Measurements from ENCODE around the gene LPP. TPM values are rescaled to one million over a fixed set of nuclear protein-coding genes. Genes with fewer than 3 reads are reported as not detected.

The LPP gene
- total and polyA plus RNA-seq, 2 of the 4 experiments (the other 2 are of a cell fraction) = 16.0 to 130 TPM

DNA sequence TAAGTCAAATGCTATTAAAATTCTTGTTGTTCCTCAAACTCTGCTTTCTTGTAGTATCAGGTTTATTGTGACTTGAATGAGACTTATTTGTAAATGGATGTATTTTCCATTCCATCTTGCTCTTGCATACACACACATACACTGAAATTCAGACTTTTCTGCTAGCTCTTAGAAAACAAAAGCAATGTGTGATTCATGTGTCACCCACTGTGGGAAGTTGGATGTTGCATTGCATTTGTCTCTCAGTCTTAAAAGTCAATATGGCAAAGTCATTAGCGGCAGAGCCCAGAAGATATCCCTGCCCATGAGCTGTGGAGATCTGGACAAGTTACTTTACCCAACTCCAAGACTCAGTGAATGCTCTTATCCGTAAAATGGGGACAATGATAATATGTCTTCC lies 660.6 kb downstream of the LPP start:
- peaks cover 11% of the 10 kb centered on the region for H3K9me1 ChIP-seq (ENCODE audit: insufficient read depth, low read length)
- no peaks in the 10 kb centered on the region for H3K36me3 ChIP-seq (ENCODE audit: control insufficient read depth, insufficient read depth, low read length)
- no peak overlapping the region for H2BK120ac ChIP-seq (ENCODE audit: low read depth, low read length)
- H3K27ac ChIP-seq (ENCODE audit: insufficient read depth, low read length) = no peak overlapping the region
- in situ Hi-C loops (cut with MboI; ENCODE audit: low sequenced_read_pairs) (no loop called here), dilution Hi-C loops (cut with HindIII; ENCODE audit: low sequenced_read_pairs, unreplicated experiment) (no loop called here), intact Hi-C loops (cut with micrococcal nuclease) (no loop called here)
- BruUV-seq (replicated peaks) = no TSS peak
- no peak overlapping the region for H2BK5ac ChIP-seq (ENCODE audit: low read depth, low read length, poor library complexity, severe bottlenecking)
- H2AK5ac ChIP-seq (ENCODE audit: low read depth, low read length) = no peak overlapping the region
- H4K20me1 ChIP-seq (ENCODE audit: insufficient read depth, low read length) = peaks cover 5% of the 10 kb centered on the region; the same call in 1 of the 2 replicates
- no peak overlapping the region for H3K18ac ChIP-seq (ENCODE audit: low read depth, low read length)
- H3K23ac ChIP-seq (ENCODE audit: low read depth, low read length) = no peak overlapping the region
- ATAC-seq (ENCODE audit: low read depth) (no peak), DNase-seq (no peak)
- no peak overlapping the region for H3K4ac ChIP-seq (ENCODE audit: low read depth, low read length)
- no peak overlapping the region for H2BK15ac ChIP-seq (ENCODE audit: low read depth, low read length)
- no peaks in the 10 kb centered on the region for H3K27me3 ChIP-seq (ENCODE audit: control insufficient read depth, insufficient read depth, low read length)
- no peak overlapping the region for H3K14ac ChIP-seq (replicated peaks; ENCODE audit: low read depth, low read length)
- no peaks in the 10 kb centered on the region for H3K4me1 ChIP-seq (ENCODE audit: control insufficient read depth, insufficient read depth, low read length)
- H2BK20ac ChIP-seq (ENCODE audit: low read depth, low read length) = no peak overlapping the region
- WGBS, 2 experiments (ENCODE audit: extremely low coverage in 2 of 2, insufficient read length in 1 of 2) = no CpG with 5 or more reads among the region's 2 CpGs
- no peak overlapping the region for H4K8ac ChIP-seq (ENCODE audit: low read depth in 2 of 2, low read length in 2 of 2)
- POLR2A ChIA-PET (ENCODE audit: unreplicated experiment) = no interaction called here
- no peak overlapping the region for H3K56ac ChIP-seq (ENCODE audit: extremely low read depth, insufficient read depth, low read length)
- H3K4me2 ChIP-seq (ENCODE audit: low read depth, low read length) = no peak overlapping the region
- H4K91ac ChIP-seq (ENCODE audit: insufficient read depth, low read depth, low read length) = no peak overlapping the region
- TF ChIP-seq NFE2L2 (IDR thresholded peaks at IDR 0.05; ENCODE audit: low read depth, low read length) (no peak), CEBPB (IDR thresholded peaks at IDR 0.05; ENCODE audit: low read depth, low read length) (no peak), POLR2A (IDR thresholded peaks at IDR 0.05; ENCODE audit: low read depth, low read length) (no peak), MXI1 (IDR thresholded peaks at IDR 0.05; ENCODE audit: borderline replicate concordance, low read depth, low read length) (no peak), CHD1 (IDR thresholded peaks at IDR 0.05; ENCODE audit: low read depth, low read length) (no peak), MAFK (IDR thresholded peaks at IDR 0.05; ENCODE audit: low read depth, low read length) (no peak), FOS (IDR thresholded peaks at IDR 0.05; ENCODE audit: low read depth, low read length) (no peak), RAD21 (IDR thresholded peaks at IDR 0.05; ENCODE audit: low read length) (no peak), MAZ (IDR thresholded peaks at IDR 0.05; ENCODE audit: borderline replicate concordance, low read depth, low read length) (no peak), RCOR1 (IDR thresholded peaks at IDR 0.05; ENCODE audit: insufficient replicate concordance, low read length) (no peak), SMC3 (IDR thresholded peaks at IDR 0.05; ENCODE audit: low read depth, low read length) (no peak), BHLHE40 (IDR thresholded peaks at IDR 0.05; ENCODE audit: low read depth, low read length) (no peak), RFX5 (IDR thresholded peaks at IDR 0.05; ENCODE audit: low read depth, low read length) (no peak)
- TF ChIP-seq, protein P1, sequence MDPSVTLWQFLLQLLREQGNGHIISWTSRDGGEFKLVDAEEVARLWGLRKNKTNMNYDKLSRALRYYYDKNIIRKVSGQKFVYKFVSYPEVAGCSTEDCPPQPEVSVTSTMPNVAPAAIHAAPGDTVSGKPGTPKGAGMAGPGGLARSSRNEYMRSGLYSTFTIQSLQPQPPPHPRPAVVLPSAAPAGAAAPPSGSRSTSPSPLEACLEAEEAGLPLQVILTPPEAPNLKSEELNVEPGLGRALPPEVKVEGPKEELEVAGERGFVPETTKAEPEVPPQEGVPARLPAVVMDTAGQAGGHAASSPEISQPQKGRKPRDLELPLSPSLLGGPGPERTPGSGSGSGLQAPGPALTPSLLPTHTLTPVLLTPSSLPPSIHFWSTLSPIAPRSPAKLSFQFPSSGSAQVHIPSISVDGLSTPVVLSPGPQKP (IDR thresholded peaks at IDR 0.05; ENCODE audit: borderline replicate concordance, low read depth, low read length) = no peak
- TF ChIP-seq, protein P2, sequence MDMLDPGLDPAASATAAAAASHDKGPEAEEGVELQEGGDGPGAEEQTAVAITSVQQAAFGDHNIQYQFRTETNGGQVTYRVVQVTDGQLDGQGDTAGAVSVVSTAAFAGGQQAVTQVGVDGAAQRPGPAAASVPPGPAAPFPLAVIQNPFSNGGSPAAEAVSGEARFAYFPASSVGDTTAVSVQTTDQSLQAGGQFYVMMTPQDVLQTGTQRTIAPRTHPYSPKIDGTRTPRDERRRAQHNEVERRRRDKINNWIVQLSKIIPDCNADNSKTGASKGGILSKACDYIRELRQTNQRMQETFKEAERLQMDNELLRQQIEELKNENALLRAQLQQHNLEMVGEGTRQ (IDR thresholded peaks at IDR 0.05; ENCODE audit: low read depth, low read length) = no peak
- TF ChIP-seq, protein P3, sequence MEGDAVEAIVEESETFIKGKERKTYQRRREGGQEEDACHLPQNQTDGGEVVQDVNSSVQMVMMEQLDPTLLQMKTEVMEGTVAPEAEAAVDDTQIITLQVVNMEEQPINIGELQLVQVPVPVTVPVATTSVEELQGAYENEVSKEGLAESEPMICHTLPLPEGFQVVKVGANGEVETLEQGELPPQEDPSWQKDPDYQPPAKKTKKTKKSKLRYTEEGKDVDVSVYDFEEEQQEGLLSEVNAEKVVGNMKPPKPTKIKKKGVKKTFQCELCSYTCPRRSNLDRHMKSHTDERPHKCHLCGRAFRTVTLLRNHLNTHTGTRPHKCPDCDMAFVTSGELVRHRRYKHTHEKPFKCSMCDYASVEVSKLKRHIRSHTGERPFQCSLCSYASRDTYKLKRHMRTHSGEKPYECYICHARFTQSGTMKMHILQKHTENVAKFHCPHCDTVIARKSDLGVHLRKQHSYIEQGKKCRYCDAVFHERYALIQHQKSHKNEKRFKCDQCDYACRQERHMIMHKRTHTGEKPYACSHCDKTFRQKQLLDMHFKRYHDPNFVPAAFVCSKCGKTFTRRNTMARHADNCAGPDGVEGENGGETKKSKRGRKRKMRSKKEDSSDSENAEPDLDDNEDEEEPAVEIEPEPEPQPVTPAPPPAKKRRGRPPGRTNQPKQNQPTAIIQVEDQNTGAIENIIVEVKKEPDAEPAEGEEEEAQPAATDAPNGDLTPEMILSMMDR (conservative IDR thresholded peaks at IDR 0.05; ENCODE audit: low read depth, low read length) = no peak
- no peak overlapping the region for H2AK9ac ChIP-seq (replicated peaks; ENCODE audit: low read depth, low read length, poor library complexity)
- H2AFZ ChIP-seq (replicated peaks; ENCODE audit: low read length, poor library complexity) = no peak overlapping the region
- CTCF ChIA-PET = no interaction called here
- no peak overlapping the region for H4K5ac ChIP-seq (ENCODE audit: low read depth, low read length)
- no peak overlapping the region for H3K4me3 ChIP-seq (ENCODE audit: insufficient read depth, low read depth, low read length)
- peaks cover 30 to 62% of the 10 kb centered on the region in 2 experiments for H3K79me1 ChIP-seq (ENCODE audit: low read depth in 1 of 2, low read length in 2 of 2)
- H3K9ac ChIP-seq (ENCODE audit: low read depth, low read length) = no peak overlapping the region
- no peaks in the 10 kb centered on the region for H3K9me3 ChIP-seq (ENCODE audit: control insufficient read depth, insufficient read depth, low read length)
